HG03064 (cell line): Measurements from ENCODE around the gene STKLD1.
A peak's percentile ranks its signal among the peaks of the same experiment; 100 is the strongest.
"Not testable (repeated sequence)": the region's sequence is repeated elsewhere in the genome, so short reads cannot be mapped to it uniquely, and the experiment has no call there.

ENCODE experiments used
- ATAC-seq: cut with Tn5 transposase; IDR thresholded peaks from one replicate; pipeline ENCODE4 v1.9.1; 2021; ENCODE audit warnings: low read depth; ENCODE audit not compliant: unreplicated experiment

The STKLD1 gene

DNA sequence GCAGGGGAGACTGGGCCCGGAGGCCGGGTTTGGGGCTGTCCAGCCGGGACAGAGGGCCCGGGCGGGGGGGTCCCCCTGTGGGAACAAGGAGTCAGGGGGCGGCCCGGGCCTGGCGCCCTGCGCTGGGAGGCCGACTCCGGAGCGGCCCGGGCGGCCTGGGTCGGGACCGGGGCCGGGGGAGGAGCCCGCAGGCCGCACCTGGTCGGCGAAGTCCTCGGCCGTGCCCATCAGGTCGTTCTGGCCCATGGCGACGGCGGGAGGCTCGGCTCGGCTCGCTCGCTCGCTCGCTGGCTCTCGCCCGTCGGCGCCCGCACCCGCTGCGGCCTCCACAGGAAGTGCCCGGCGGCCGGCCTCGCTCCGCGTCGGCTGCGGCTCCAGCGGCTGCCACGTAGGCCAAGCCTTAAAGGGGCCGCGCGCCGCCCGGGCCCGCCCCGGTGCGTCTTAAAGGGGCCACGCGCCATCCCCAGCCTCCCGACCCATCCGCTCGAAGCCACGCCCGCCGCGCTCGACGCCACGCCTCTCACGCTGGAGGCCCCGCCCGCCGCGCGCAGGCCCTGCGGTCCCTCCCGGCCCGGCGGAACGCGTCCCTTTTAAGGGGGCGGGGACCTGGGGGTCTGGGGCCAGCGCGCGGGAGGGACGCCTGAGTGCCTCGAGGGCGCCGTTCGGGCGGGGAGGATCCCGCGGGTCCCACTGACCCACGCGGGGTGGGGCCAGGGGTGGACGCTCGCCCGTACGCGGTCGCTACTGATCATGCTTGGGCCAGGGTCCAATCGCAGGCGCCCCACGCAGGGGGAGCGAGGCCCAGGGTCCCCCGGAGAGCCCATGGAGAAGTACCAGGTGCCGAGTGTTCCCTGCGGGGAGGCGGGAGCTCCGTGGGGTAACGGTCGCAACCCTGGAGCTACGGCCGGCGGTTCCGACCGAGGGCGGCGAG is at the start of gene STKLD1, which contains the start of gene SURF4:
Gene STKLD1 (plus strand): TSS at position 643 of the 931 bp plus-strand sequence. CDS start 108 bp downstream, at position 751.
Gene SURF4 (minus strand): TSS at position 337 of the 931 bp plus-strand sequence. CDS start 91 bp downstream, at position 246.
- peak; percentile 81 for ATAC-seq

DNA sequence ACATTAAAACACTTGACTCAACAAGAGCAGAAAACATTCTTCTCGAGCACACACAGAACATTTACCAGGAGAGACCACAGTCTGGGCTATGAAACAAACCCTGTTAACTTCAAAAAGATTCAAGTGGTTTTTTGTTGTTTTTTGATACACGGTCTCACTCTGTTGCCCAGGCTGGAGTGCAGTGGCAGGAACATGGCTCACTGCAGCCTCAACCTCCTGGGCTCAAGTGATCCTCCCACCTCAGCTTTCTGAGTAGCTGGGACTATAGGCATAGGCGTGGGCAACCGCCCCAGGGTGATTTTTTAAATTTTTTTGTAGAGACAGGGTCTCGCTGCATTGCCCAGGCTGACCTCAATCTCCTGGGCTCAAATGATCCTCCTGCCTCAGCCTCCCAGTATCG is 49.1 kb upstream of the STKLD1 start:
- ATAC-seq, result not testable (repeated sequence)

DNA sequence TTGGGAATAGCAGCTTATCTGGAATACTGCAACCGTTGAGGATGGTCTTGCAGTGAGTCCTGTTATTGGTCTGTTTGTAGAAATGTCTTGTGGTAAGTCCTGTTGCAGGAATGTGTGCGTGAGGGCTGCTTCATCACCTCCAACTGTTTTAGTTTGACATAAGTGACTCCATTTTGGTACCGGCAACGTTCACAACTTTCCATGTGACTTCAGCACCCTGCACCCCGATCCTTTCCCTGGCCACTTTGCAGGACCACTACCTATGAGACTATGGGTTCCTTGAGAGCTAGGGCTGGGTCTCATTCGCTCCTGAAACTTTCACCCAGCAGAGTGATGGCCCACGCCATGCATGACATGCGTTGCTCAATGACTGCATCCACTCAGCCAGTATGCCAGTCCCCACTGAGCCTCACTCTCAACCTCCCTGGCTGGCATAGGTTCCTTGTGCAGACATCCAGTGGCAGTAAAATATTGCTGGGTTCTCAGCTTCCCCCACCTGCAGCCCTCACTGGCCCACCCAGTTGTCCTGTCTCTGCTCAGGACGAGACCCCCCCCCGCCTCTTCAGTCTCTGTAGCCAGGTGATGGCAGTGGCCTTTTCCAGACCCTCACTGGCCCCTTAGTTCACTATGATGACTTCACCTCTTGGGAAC is 48.2 kb upstream of the STKLD1 start:
- no peak for ATAC-seq

DNA sequence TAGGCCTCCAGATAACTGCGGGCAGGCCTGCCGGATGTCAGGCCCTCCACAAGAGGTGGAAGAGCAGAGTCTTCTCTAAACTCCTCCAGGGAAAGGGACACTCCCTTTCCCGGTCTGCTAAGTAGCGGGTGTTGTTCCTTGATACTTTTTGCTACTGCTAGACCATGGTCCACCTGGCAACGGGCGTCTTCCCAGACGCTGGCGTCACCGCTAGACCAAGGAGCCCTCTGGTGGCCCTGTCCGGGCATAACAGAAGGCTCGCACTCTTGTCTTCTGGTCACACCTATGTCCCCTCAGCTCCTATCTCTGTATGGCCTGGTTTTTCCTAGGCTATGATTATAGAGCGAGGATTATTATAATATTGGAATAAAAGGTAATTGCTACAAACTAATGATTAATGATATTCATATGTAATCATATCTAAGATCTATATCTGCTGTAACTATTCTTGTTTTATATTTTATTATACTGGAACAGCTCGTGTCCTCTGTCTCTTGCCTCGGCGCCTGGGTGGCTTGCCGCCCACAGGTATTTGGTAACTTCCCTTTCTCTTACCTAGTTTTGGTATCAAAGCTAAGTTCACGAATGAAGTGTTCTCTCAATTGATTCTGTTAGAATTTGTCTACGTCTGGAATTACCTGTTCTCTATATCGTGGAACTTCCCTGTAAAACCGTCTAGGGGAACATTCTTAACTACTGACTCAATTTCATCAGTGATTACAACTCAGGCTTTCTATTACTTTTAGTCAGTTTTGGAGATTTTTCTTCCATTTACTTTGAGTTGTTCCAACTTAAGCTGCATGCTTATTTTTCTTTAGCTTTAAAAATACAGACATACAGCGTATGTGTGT is 46.6 kb upstream of the STKLD1 start:
- ATAC-seq, result not testable (repeated sequence)

DNA sequence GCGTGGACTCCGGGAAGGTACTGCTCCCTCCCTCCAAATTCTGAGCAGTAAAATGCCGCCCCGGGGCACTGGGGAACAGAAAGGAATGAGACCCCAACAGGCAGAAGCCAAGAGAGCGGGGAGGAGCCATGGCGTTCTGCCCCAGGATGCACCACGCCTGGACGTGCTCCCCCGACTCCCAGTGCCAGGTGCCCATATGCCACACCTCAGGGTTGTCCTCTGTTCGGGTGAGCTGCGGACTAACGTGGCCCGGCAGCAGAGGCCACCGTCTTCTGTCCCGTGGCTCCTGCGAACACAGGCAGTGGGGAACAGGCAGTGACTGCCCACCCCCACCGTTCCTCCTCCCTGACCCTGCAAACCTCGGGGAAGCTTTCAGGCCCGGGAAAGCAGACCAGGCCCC is 44.9 kb upstream of the STKLD1 start:
- ATAC-seq, result no peak

DNA sequence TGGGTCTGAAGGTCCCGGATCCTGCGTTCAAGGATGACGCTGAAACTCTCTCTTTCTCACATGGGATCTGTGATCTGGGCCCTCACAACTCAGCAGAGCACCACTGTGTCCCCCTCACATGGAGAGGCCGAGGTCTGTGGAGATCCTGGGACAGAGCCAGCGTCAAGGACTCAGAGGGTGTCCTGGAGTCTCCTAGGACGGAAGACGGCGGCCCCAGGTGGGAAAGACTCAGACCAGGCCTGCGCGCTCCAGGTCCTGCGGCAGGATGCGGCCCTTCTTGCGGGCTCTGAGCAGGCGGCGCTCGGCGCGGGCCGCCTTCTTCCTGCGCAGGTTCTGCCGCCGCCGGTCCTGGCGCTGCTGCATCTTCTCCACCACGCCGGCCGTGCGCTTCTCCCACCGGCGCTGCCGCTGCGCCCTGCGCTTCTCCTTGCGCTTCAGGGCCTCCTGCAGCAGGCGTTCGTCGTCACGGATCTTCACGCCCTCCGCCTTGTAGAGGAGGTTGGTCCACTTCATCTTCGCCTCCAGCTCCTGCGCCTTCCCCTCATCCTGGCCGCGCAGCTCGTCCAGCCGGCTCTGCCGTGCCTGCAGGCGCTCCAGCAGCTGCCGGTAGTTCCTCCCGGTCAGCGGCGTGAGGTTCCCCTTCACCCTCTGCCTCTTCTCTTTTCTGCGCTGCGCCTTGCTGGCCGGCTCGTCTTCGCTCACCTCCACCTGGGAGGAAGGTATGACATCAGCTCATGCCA is 44.4 kb upstream of the STKLD1 start:
- no peak for ATAC-seq

DNA sequence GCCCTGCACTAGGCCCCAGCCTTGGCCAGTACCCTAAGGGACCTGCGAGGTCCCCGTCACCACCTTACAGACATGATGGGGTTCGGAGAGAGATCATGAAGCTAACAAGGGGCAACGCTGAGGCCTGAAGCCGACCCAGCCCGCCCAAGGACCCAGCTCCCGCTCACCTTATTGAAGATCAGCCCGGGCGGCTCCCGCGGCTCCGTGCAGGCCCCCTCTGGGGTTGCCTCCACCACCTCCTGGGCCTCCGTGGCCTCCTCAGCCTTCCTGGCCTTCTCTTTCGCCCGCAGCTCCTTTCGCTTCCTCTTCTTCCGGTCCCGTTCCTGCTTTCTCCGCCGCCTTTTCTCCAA is 43.8 kb upstream of the STKLD1 start:
- ATAC-seq, result no peak

DNA sequence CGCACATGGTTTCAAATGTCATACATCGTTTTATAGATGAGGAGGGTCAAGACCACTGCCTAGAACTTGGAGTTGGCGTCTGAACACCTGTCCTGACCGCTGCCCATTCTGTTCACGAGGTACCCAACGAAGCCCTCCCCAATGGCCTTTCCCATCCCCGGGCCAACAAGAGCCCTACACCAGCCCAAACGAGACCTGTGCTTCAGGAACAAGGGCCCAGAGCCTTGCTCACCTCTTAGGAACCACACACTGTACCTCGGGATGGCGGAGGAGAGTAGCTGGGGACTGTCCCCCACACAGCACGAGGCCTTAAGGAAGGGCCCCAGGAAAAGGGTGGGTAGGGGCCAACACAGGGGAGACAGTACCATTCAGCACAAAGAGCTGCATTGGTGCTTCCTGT is 43.2 kb upstream of the STKLD1 start:
- ATAC-seq, result no peak

DNA sequence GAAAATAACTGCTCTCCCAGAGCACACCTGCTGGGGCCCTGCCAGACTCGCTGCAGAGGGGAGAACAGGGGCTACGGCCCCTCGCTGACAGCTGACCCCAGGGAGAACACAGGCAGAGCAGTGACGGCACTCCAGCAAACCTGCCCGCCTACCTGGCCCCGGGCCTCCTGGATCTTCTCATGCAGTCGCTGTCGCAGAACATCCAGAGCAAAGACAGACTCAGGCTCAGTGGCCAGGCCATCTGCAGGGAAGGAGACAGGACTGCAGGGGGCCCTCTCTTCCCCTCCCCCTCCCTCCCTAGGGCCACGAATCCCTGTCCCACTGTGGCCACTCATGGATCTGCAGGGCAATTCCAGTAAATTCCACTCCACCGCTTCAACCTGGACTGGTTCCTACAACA is 42.6 kb upstream of the STKLD1 start:
- no peak for ATAC-seq

DNA sequence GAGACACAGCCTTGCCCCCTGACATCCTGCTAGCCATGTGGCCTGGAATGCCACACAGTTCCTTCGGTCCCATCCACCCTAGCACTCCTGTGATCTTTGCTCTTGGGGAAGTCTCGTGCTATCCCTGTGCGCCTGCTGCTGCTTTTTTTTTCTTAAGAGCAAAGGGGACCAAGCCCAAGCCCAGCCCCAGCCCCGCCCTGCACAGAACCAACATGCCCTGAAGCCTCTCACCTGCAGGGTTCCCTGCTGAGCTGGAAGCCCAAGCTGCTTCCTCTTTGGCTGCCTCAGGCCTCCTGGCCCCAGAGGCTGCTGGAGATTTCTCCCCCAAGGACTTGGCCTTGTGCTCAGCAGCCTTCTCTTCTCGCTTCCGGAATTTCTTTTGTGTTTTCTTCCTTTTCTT is 42.0 kb upstream of the STKLD1 start:
- no peak for ATAC-seq

DNA sequence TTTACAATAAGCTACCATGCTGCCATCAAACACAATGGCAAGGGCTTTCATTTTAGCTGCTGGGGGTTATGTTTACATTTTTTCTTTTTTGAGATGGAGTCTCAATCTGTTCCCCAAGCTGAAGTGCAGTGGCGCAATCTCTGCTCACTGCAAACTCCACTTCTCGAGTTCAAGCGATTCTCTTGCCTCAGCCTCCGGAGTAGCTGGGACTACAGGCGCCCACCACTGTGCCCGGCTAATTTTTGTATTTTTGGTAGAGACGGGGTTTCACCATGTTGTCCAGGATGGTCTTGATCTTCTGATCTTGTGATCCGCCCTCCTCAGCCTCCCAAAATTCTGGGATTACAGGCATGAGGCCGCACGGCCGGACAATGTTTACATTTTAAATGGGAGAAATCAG is 41.3 kb upstream of the STKLD1 start:
- ATAC-seq, result not testable (repeated sequence)

DNA sequence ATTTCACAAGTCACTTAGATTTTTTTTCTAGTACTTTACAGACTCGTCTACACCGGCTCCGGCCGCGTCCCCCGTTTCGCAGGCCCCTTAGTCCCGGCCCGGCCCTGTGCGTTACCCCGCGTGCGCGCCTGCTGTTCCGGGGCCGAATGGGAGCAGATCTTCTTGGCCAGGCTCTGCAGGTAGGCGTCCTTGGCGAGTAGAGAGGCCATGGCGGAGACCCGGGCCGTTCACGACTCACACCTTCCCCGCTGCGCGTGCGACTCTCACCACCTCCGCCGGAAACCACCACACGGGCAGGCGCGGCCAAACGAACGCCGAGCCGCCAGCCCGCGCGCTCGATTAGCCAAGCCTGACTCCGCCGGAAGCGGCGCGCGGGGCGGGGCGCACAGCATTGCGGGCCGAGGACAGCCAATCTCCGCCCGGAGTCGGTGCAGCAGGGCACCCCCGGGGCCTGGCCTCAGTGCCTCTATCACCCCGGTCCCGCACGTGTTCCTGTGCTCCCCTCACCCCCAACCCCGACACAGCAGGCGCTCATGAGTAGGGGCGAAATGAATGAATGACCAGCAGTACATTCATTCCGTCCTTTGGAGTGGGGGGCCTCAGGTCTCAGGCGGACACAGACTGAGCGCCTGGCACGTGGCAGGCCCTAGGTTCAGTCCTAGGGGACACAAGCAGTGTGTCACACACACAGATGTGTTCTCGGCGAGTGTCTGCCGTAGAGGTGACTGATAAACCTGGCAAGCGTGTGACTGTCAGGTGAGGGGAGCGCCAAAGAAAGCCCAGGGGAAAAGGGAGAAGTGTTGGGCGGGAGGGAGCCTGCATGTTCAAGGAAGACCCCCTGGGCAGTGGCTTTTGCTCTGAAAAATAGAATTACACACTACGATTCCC is 40.0 kb upstream of the STKLD1 start, which contains the start of gene SURF6:
Gene SURF6 (minus strand): TSS at position 265 of the 888 bp plus-strand sequence. CDS start 56 bp downstream, at position 209.
- peak; percentile 75 for ATAC-seq

DNA sequence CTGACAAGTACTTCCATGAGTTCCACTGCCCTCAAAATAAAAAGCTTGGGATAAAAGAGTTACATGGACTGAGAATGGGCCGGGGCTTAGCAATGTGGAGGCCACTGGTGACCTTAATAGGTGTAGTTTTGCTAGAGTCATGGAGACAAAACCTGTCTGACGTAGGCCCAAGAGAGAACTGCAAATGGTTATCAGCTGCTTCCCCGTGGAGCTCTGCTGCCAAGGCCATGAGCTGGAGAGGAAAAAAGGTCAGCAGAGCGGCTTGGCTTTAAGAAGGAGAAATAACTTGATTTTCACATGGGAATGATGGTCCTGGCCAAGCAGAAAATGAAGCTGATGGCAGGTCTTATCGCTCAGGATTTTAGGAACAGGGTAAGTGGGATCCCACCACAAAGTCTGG is 36.5 kb upstream of the STKLD1 start:
- no peak for ATAC-seq

DNA sequence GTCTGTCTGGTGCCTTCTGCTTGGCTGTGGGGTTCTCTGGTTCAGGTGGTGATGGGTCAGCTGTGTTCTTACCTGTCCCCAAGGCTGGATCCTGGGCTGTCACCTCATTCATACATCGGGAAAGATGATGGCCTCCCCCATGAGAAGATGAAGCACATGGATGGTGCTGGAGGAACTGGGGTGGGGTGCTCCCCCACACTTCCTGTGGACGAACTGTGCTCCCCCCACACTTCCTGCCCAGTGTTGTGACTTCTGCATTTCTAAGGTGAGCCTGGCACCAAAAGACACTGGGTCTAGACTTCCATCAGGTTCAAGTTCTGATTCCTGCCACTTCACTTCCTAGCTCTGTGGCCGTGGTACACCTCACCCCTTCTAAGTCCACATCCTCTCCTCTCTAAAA is 35.9 kb upstream of the STKLD1 start:
- no peak for ATAC-seq

DNA sequence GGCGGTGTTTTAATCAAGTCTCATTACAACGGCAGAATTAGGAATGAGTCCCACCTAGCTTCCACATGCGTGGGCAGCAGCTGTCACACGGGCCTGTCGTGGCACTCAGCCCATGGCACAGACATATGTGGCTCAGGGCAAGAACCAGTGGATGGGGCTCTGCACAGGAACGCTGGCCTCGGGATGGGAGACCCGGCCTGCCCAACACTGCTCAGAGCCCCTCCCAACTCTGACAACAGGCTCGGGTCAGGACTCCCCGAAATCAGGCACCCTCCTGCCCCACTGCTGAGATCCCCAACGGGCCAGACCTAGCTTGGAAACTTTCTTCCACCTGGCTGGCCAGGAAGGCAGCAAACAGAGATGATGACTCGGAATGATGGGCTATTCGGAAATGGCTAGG is 35.2 kb upstream of the STKLD1 start:
- no peak for ATAC-seq

DNA sequence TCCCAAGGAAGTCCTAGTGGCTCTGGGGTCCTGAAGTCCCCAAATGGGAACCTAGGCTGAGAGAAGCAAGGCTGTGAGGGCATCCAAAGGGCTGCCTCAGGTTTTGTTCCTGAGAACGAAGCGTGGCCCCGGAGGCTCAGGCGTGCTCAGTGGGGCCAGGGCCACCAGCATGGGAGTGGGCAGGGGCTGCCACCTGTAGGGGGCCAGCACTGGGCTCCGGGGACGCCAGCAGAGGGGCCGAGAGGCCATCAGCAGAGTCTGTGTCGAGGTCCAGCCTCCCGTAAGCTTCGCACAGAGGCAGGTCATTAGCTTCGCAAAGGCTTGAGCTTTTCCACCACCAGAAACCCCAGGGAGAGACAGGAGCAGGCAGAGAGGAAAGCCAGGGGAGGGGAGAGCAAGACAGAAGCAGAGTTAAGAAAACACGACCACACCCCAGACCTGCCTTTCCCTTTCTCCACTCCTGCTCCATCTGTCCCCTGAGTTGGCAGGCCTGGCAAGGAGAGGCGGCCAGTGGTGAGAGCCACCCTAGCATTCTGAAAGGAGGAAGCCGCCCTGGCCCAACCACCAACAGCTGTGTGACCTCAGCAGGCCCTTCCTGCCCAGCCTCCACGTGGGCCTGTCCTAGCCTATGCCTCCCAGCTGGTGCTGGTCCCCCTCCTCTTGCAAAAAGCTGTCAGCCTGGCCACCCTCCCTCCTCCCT is 34.6 kb upstream of the STKLD1 start:
- ATAC-seq, result no peak

DNA sequence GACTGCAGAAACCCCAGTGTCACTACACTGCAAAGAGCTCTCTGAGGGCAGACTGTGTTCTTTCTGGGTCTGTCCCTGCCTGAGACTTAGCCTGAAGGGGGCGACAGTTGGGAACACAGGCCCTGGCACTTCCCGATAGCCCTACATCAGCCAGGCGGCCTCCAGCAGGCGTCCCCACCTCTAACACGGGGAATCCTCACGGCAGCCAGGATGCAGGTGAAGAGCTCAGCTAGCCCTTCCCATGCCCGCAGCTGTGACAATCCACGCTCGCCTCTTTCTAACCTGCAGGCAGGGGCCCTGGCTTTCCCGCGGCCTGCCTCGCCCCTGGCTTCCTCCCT is 34.1 kb upstream of the STKLD1 start:
- ATAC-seq, result no peak

DNA sequence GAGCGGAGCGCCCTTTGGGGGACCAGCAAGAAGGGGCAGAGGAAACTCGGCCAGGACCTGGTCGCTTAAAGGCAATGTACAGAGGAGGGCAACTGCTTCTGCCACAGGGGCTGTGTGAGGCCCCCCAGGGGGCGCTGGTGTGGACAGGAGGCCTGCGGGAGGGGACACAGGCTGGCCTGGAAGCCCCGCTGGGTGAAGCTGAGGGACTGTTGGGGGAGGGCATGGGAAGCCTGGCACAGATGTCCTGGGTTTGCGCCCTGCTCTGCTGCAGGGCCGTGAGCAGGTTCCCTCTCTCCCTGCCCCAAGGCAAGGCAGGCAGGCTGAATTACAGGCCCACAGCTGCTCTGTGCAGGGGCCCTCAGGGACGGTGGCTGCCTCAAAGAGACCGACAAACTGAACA is 33.6 kb upstream of the STKLD1 start:
- no peak for ATAC-seq

DNA sequence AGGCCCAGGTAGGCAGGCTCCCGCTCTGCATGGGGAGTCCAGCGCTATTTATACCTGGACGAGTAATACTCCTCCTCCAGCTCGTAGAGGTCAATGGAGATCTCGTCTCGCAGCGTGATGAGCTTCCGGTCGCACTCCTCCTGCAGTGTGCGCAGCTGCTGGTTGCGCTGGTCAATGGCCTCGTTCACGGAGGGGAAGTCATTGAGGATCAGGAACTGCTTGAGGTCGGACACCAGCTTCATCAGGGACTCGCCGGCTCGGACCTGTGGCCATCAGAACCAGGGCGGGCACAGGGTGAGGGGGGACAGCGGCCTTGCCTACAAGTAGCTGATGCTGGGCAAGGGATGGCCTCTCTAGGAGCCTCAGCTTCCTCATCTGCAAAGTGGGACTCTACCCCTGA is 32.1 kb upstream of the STKLD1 start:
- ATAC-seq, result no peak
